OCI-LY7 (cell line): Measurements from ENCODE around the gene DBN1. TPM values are rescaled to one million over a fixed set of nuclear protein-coding genes. Genes with fewer than 3 reads are reported as not detected.

Experiments
- BruUV-seq: library from RNA; stranded (reverse); fragments of 400-500 nt; replicated peaks from 2 replicates; lab custom pipeline; 2021; lab: Mats Ljungman, UMichigan
- CTCF ChIA-PET: fragments of 300-600 bp; sonication (Branson Sonifier 250); formaldehyde crosslinking; loops from one replicate; lab custom pipeline; 2022; ENCODE audit warnings: antibody characterized with exemption; ENCODE audit not compliant: unreplicated experiment; lab: Charles Lee
- POLR2A ChIA-PET: fragments of 300-600 bp; sonication (Branson Sonifier 250); formaldehyde crosslinking; loops from one replicate; lab custom pipeline; 2022; ENCODE audit warnings: antibody characterized with exemption; lab: Charles Lee
- DNase-seq: peaks from one replicate; pipeline ENCODE4 v3.0.0-alpha.2; 2015; ENCODE audit warnings: low spot score
- H2AFZ ChIP-seq: fragments of 200-600 bp; sonication (generic), shearing (Covaris generic); 2 replicates; pipeline ENCODE4 v1.6.1; 2014; ENCODE audit warnings: mild to moderate bottlenecking, antibody characterized with exemption, low read length, moderate library complexity
- H3K27ac ChIP-seq: fragments of 200-600 bp; sonication (generic); 2 replicates; pipeline ENCODE4 v1.5.1; 2014; ENCODE audit warnings: mixed run types, low read depth, mild to moderate bottlenecking, moderate library complexity, low read length, inconsistent platforms; ENCODE audit not compliant: poor library complexity, severe bottlenecking
- H3K36me3 ChIP-seq: fragments of 200-600 bp; sonication (generic); 2 replicates; pipeline ENCODE4 v1.6.1; 2014; ENCODE audit warnings: mild to moderate bottlenecking, antibody characterized with exemption, low read length, moderate library complexity, mixed read lengths; ENCODE audit not compliant: insufficient read depth
- H3K4me1 ChIP-seq: fragments of 200-600 bp; sonication (generic); 2 replicates; pipeline ENCODE4 v1.5.1; 2014; ENCODE audit warnings: mild to moderate bottlenecking, low read length; ENCODE audit not compliant: insufficient read depth, poor library complexity, severe bottlenecking
- H3K4me2 ChIP-seq: fragments of 200-600 bp; sonication (generic); 2 replicates; pipeline ENCODE4 v1.6.1; 2014; ENCODE audit warnings: mild to moderate bottlenecking, low read length
- H3K4me3 ChIP-seq: fragments of 200-600 bp; sonication (generic); 2 replicates; pipeline ENCODE4 v1.5.1; 2014; ENCODE audit warnings: mild to moderate bottlenecking, low read depth, low read length; ENCODE audit not compliant: poor library complexity, severe bottlenecking
- H3K79me2 ChIP-seq: fragments of 200-600 bp; sonication (generic); 2 replicates; pipeline ENCODE4 v1.6.1; 2016; ENCODE audit warnings: low read depth, mild to moderate bottlenecking, low read length, moderate library complexity, mixed read lengths; ENCODE audit not compliant: insufficient read depth
- H3K9me2 ChIP-seq: fragments of 200-600 bp; sonication (generic); 2 replicates; pipeline ENCODE4 v1.6.1; 2016; ENCODE audit warnings: mild to moderate bottlenecking, low read length, mixed read lengths; ENCODE audit not compliant: insufficient read depth
- H3K9me3 ChIP-seq: fragments of 200-600 bp; sonication (generic); 2 replicates; pipeline ENCODE4 v1.6.1; 2014; ENCODE audit warnings: mild to moderate bottlenecking, mixed run types, low read length, mixed read lengths
- H4K20me1 ChIP-seq: fragments of 200-600 bp; sonication (generic); 2 replicates; pipeline ENCODE4 v1.6.1; 2014; ENCODE audit warnings: mild to moderate bottlenecking, antibody characterized with exemption, low read length, moderate library complexity, mixed read lengths; ENCODE audit not compliant: insufficient read depth
- EZH2phosphoT487 ChIP-seq: fragments of 200-600 bp; sonication (generic); IDR thresholded peaks from 2 replicates; pipeline ENCODE4 v1.6.1; 2018; ENCODE audit warnings: low read depth, borderline replicate concordance, mild to moderate bottlenecking, mixed run types, antibody characterized with exemption, low read length, moderate library complexity, mixed read lengths
- intact Hi-C: fragments of 100-400 bp; cut with micrococcal nuclease; formaldehyde crosslinking; loops from one replicate; pipeline ENCODE4 v1.10.0; 2022; ENCODE audit not compliant: unreplicated experiment
- total RNA-seq, 2 experiments: library from RNA; depleted of rRNA in 1 of 2; stranded (reverse); fragments of >200 nt in 1 of 2; shearing (Covaris generic) in 1 of 2; gene quantifications; 2 replicates each; pipeline ENCODE4 v1.2.3, GENCODE V29; 2014 to 2022
- TF ChIP-seq, protein P1 (sequence below): fragments of 200-600 bp; sonication (generic); conservative IDR thresholded peaks from 2 replicates; pipeline ENCODE4 v1.5.1; 2014; ENCODE audit warnings: mild to moderate bottlenecking, antibody characterized with exemption, low read length, moderate library complexity, mixed read lengths

The DBN1 gene
- total RNA-seq, 2 experiments from 2014 or later, result 11.7 to 22.0 TPM

DNA sequence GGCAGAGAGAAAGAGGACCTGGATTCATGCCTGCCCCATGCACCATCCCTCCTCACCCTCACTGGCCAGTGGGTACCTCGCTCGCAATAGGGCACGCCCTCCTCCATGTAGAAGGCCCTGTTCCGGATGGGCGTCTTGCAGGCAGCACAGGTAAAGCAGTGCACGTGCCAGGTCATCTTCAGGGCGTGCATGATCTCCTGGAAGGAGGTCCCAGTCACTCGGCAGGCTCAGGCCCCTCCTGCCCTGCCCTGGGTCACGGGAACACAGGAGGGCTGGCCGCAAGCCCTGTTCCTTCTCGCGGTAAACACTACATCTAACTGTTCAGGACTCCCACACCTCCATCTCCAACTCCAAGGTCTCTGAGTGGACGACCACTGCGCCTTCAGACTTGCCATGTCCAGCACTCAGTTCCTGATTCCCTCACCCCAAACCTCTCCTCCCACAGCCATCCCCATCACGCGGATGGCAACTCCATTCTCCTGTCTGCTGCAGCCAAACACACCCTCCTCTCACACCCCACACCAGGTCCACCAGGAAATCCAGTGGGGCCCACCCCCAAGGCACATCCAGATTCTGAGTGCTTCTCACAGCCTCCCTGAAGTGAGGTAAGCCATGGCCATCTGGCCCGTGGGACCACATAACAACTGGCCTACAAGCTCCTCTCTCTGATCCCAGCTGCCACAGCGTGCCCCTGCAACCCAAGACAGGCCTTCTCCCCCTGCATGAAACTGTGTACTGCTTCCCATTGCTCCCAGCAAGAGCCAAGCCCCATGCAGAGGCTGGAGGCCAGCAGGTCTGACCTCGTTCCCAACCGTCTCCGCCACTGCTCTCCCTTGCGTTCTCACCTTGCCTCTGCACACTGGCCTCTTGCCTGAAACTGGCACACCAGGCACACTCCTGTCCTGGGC is 10.8 kb upstream of the DBN1 start:
- no peak for DNase-seq
- Histone ChIP-seq H4K20me1 (no peaks in the 10 kb centered on the region), H3K79me2 (no peaks in the 10 kb centered on the region), H3K9me2 (no peaks in the 10 kb centered on the region), H3K36me3 (peaks cover 12% of the 10 kb centered on the region; the same call in 1 of the 2 replicates), H3K9me3 (no peaks in the 10 kb centered on the region), H2AFZ (no peak overlapping the region), H3K4me3 (no peak overlapping the region), H3K27ac (no peak overlapping the region), H3K4me1 (peaks cover 5% of the 10 kb centered on the region), H3K4me2 (no peak overlapping the region)
- ChIA-PET CTCF (no interaction called here), POLR2A (no interaction called here)
- intact Hi-C loops, result no loop called here
- no TSS peak for BruUV-seq
- TF ChIP-seq, protein P1, sequence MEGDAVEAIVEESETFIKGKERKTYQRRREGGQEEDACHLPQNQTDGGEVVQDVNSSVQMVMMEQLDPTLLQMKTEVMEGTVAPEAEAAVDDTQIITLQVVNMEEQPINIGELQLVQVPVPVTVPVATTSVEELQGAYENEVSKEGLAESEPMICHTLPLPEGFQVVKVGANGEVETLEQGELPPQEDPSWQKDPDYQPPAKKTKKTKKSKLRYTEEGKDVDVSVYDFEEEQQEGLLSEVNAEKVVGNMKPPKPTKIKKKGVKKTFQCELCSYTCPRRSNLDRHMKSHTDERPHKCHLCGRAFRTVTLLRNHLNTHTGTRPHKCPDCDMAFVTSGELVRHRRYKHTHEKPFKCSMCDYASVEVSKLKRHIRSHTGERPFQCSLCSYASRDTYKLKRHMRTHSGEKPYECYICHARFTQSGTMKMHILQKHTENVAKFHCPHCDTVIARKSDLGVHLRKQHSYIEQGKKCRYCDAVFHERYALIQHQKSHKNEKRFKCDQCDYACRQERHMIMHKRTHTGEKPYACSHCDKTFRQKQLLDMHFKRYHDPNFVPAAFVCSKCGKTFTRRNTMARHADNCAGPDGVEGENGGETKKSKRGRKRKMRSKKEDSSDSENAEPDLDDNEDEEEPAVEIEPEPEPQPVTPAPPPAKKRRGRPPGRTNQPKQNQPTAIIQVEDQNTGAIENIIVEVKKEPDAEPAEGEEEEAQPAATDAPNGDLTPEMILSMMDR, result no peak
- no peak for TF ChIP-seq EZH2phosphoT487

DNA sequence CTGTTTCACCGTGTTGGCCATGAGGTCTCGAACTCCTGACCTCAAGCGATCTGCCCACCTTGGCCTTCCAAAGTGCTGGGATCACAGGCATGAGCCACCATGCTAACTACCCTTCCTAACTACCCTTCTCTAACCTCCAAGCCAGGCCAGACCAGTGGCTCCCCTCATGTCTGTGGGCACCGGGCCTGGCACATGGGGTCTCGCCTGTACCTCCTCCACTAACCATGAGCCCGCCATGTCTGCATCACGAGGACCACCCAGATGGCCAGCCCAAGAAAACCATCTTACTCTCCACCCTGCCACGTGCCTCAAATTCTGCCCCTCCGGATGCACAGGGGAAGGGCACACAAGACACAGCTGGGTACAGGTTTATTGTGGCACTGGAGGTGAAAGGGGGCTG is 9.6 kb upstream of the DBN1 start:
- H3K9me3 ChIP-seq, result no peaks in the 10 kb centered on the region
- H3K27ac ChIP-seq, result no peak overlapping the region
- no peaks in the 10 kb centered on the region for H4K20me1 ChIP-seq
- no peak overlapping the region for H3K4me3 ChIP-seq
- no peaks in the 10 kb centered on the region for H3K79me2 ChIP-seq
- no TSS peak for BruUV-seq
- no peak overlapping the region for H3K4me2 ChIP-seq
- H3K9me2 ChIP-seq, result no peaks in the 10 kb centered on the region
- no peak for TF ChIP-seq EZH2phosphoT487
- TF ChIP-seq, protein P1, result no peak
- intact Hi-C loops, result no loop called here
- H3K36me3 ChIP-seq, result peaks cover 12% of the 10 kb centered on the region; the same call in 1 of the 2 replicates
- ChIA-PET CTCF (no interaction called here), POLR2A (no interaction called here)
- no peak for DNase-seq
- no peaks in the 10 kb centered on the region for H3K4me1 ChIP-seq
- H2AFZ ChIP-seq, result no peak overlapping the region

DNA sequence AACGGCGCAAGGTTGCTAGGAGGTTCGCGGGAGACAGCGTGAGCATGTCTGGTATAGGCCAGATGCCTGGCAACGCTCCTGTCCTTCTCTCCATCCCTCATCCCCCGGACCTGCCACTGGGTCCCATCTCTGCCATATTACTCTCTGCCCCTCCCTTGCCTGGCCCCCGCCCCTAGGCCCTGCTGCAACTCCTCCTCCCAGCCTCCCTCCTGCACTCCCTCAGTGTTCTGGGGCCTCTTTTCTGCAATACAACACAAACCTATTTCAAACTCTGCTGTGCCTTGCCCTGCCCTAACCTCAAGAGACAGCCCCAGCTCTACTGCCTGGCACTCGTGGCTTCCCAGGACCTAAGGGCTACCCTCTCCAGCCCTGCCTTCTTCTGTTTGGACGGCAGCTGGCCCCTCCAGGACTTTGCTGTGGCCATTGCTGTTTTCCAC is 8.9 kb upstream of the DBN1 start:
- intact Hi-C loops, result no loop called here
- TF ChIP-seq, protein P1, result no peak
- no peak for TF ChIP-seq EZH2phosphoT487
- H3K4me3 ChIP-seq, result no peak overlapping the region
- H3K4me1 ChIP-seq, result no peaks in the 10 kb centered on the region
- no peaks in the 10 kb centered on the region for H3K9me2 ChIP-seq
- no peak overlapping the region for H2AFZ ChIP-seq
- peaks cover 9% of the 10 kb centered on the region; the same call in 1 of the 2 replicates for H3K36me3 ChIP-seq
- no peaks in the 10 kb centered on the region for H3K79me2 ChIP-seq
- DNase-seq, result no peak
- H3K9me3 ChIP-seq, result no peaks in the 10 kb centered on the region
- ChIA-PET POLR2A (no interaction called here), CTCF (no interaction called here)
- H4K20me1 ChIP-seq, result no peaks in the 10 kb centered on the region
- no peak overlapping the region for H3K4me2 ChIP-seq
- no TSS peak for BruUV-seq
- H3K27ac ChIP-seq, result no peak overlapping the region
